HG03103 (cell line): ENCODE data around the gene GLUD1.
"Not testable (repeated sequence)": the region's sequence is repeated elsewhere in the genome, so short reads cannot be mapped to it uniquely, and the experiment has no call there.

Experiments used
- ATAC-seq: cut with Tn5 transposase; IDR thresholded peaks from one replicate; pipeline ENCODE4 v1.9.1; 2021; ENCODE audit warnings: low read depth; ENCODE audit not compliant: unreplicated experiment

Gene GLUD1

GRCh38 chr10:87053577-87054181 is 41.0 kb downstream of the GLUD1 start:
- ATAC-seq = no peak

- ATAC-seq = no peak
These were observed 41.5 kb downstream of the GLUD1 start for GRCh38 chr10:87053111-87053510.

GRCh38 chr10:87045434-87045938 is 49.2 kb downstream of the GLUD1 start:
- ATAC-seq = no peak

- not testable (repeated sequence) for ATAC-seq
These were observed 51.1 kb downstream of the GLUD1 start for GRCh38 chr10:87043579-87043978.

GRCh38 chr10:87038786-87039185 is 55.9 kb downstream of the GLUD1 start:
- ATAC-seq = no peak

- ATAC-seq = no peak
These were observed 56.3 kb downstream of the GLUD1 start for GRCh38 chr10:87038286-87038717.

GRCh38 chr10:87036623-87037022 is 58.0 kb downstream of the GLUD1 start:
- ATAC-seq = no peak

GRCh38 chr10:87030912-87031635 is 63.6 kb downstream of the GLUD1 start:
- ATAC-seq = no peak

- not testable (repeated sequence) for ATAC-seq
These were observed 64.2 kb downstream of the GLUD1 start for GRCh38 chr10:87030419-87030818.

GRCh38 chr10:87026747-87027508 is 67.7 kb downstream of the GLUD1 start:
- ATAC-seq = not testable (repeated sequence)

- not testable (repeated sequence) for ATAC-seq
These were observed 69.2 kb downstream of the GLUD1 start for GRCh38 chr10:87025285-87025958.

- ATAC-seq = not testable (repeated sequence)
These were observed 74.6 kb downstream of the GLUD1 start, which contains the start of gene FAM25A for GRCh38 chr10:87020056-87020455. TSS of gene FAM25A (plus strand) at chr10:87020294. CDS start at chr10:87020325, 31 bp downstream.

GRCh38 chr10:87019504-87019903 is 75.1 kb downstream of the GLUD1 start:
- not testable (repeated sequence) for ATAC-seq

- ATAC-seq = not testable (repeated sequence)
These were observed 75.6 kb downstream of the GLUD1 start for GRCh38 chr10:87019066-87019465.

- ATAC-seq = not testable (repeated sequence)
These were observed 76.5 kb downstream of the GLUD1 start for GRCh38 chr10:87018127-87018526.

- not testable (repeated sequence) for ATAC-seq
These were observed 79.5 kb downstream of the GLUD1 start for GRCh38 chr10:87014986-87015716.

- not testable (repeated sequence) for ATAC-seq
These were observed 81.1 kb downstream of the GLUD1 start for GRCh38 chr10:87013528-87013927.

GRCh38 chr10:87009134-87009696 is 85.4 kb downstream of the GLUD1 start:
- not testable (repeated sequence) for ATAC-seq

GRCh38 chr10:87008303-87008702 is 86.3 kb downstream of the GLUD1 start:
- not testable (repeated sequence) for ATAC-seq
